Renal cortical epithelial cell (primary cell): ENCODE results near the gene TRUB2. TPM values are rescaled to one million over a fixed set of nuclear protein-coding genes. Genes with fewer than 3 reads are reported as not detected.

Source experiments
- DNase-seq: peaks from one replicate; pipeline ENCODE4 v3.0.0-alpha.2; 2011; ENCODE audit warnings: low read depth
- total RNA-seq: library from RNA; depleted of rRNA; stranded (reverse); fragments of >200 nt; gene quantifications from 2 replicates; pipeline ENCODE4 v1.2.3, GENCODE V29; 2014

Gene TRUB2
- 15.2 and 17.4 TPM in 2 replicates for total RNA-seq

- peak; percentile 83 for DNase-seq
These were observed at the start of gene TRUB2, which contains the start of gene COQ4 for GRCh38 chr9:128322404-128323211. TRUB2 (minus strand) TSS chr9:128322447; CDS start chr9:128322408, 39 bp downstream. COQ4 (plus strand) TSS chr9:128322839; CDS start chr9:128322859, 20 bp downstream.

- DNase-seq = no peak
These were observed 49.4 kb upstream of the TRUB2 start for GRCh38 chr9:128371630-128372117.

- DNase-seq = peak; percentile 92
These were observed 48.7 kb upstream of the TRUB2 start, which contains the start of gene URM1 for GRCh38 chr9:128370752-128371629. URM1 (plus strand) TSS chr9:128371374; CDS start chr9:128371381, 7 bp downstream.

- no peak for DNase-seq
These were observed 48.1 kb upstream of the TRUB2 start for GRCh38 chr9:128370367-128370751.

- DNase-seq = no peak
These were observed 46.9 kb upstream of the TRUB2 start for GRCh38 chr9:128369024-128369706.

GRCh38 chr9:128365525-128365924 is 43.3 kb upstream of the TRUB2 start:
- no peak for DNase-seq

- DNase-seq = no peak
These were observed 40.5 kb upstream of the TRUB2 start for GRCh38 chr9:128362774-128363173.

- DNase-seq = peak; percentile 67
These were observed 39.9 kb upstream of the TRUB2 start for GRCh38 chr9:128361986-128362646.

GRCh38 chr9:128361296-128361985 is 39.2 kb upstream of the TRUB2 start:
- no peak for DNase-seq

GRCh38 chr9:128360826-128361225 is 38.6 kb upstream of the TRUB2 start:
- DNase-seq = no peak

GRCh38 chr9:128358861-128359260 is 36.6 kb upstream of the TRUB2 start:
- no peak for DNase-seq

- DNase-seq = no peak
These were observed 35.8 kb upstream of the TRUB2 start for GRCh38 chr9:128358090-128358489.

GRCh38 chr9:128355451-128355850 is 33.2 kb upstream of the TRUB2 start:
- no peak for DNase-seq

GRCh38 chr9:128349772-128350171 is 27.5 kb upstream of the TRUB2 start:
- DNase-seq = no peak

GRCh38 chr9:128349125-128349524 is 26.9 kb upstream of the TRUB2 start:
- no peak for DNase-seq

- DNase-seq = no peak
These were observed 22.8 kb upstream of the TRUB2 start for GRCh38 chr9:128344931-128345605.

- DNase-seq = no peak
These were observed 21.6 kb upstream of the TRUB2 start for GRCh38 chr9:128343855-128344254.

- no peak for DNase-seq
These were observed 20.9 kb upstream of the TRUB2 start for GRCh38 chr9:128342971-128343680.

- DNase-seq = peak; percentile 71
These were observed 19.2 kb upstream of the TRUB2 start for GRCh38 chr9:128341435-128341849.
